ENCODE measurements around the gene MAP2K5. TPM values are rescaled to one million over a fixed set of nuclear protein-coding genes. Genes with fewer than 3 reads are reported as not detected.

The MAP2K5 gene
- total RNA-seq, 4 donors from 2014 or later, result 7.7 to 15.1 (median 12.0) TPM

- Histone ChIP-seq H3K9me3 (no peaks in the 10 kb centered on the region), H3K27ac (no peak overlapping the region), H3K4me3 (no peak overlapping the region), H3K27me3 (no peaks in the 10 kb centered on the region), H3K36me3 (peaks cover 0 to 9% of the 10 kb centered on the region in 2 donors), H3K4me1 (peaks cover 0 to 21% (median 5%) of the 10 kb centered on the region in 3 donors)
- WGBS, 2 donors (ENCODE audit: low coverage in 1 of 2), result 61 to 65% methylated on average over 3 to 4 of the region's 4 CpGs
- ATAC-seq, result no peak
- TF ChIP-seq POLR2AphosphoS5 (IDR thresholded peaks at IDR 0.05), result no peak
- no peak for TF ChIP-seq EP300 (IDR thresholded peaks at IDR 0.05)
- no peak for TF ChIP-seq CTCF (IDR thresholded peaks at IDR 0.05)
- TF ChIP-seq POLR2A (IDR thresholded peaks at IDR 0.05), result no peak
Measured at GRCh38 chr15:67745073-67746006, 202.8 kb downstream of the MAP2K5 start.

- peak; percentile 74 for ATAC-seq
- Histone ChIP-seq H3K27me3 (no peaks in the 10 kb centered on the region), H3K27ac (no peak overlapping the region), H3K9me3 (no peaks in the 10 kb centered on the region), H3K4me3 (no peak overlapping the region), H3K4me1 (peaks cover 0 to 21% (median 5%) of the 10 kb centered on the region in 3 donors), H3K36me3 (peaks cover 0 to 9% of the 10 kb centered on the region in 2 donors)
- TF ChIP-seq POLR2AphosphoS5 (IDR thresholded peaks at IDR 0.05) (no peak), CTCF (IDR thresholded peaks at IDR 0.05) (no peak), POLR2A (IDR thresholded peaks at IDR 0.05) (no peak), EP300 (IDR thresholded peaks at IDR 0.05) (no peak)
- WGBS, 2 donors (ENCODE audit: low coverage in 1 of 2), result 50 to 70% methylated on average over 1 of the region's 1 CpG
Measured at GRCh38 chr15:67746022-67746421, 203.5 kb downstream of the MAP2K5 start.

- Histone ChIP-seq H3K4me3 (no peak overlapping the region), H3K9me3 (no peaks in the 10 kb centered on the region), H3K27ac (no peak overlapping the region), H3K4me1 (peaks cover 0 to 21% (median 5%) of the 10 kb centered on the region in 3 donors), H3K27me3 (no peaks in the 10 kb centered on the region), H3K36me3 (peaks cover 0 to 9% of the 10 kb centered on the region in 2 donors)
- TF ChIP-seq POLR2AphosphoS5 (IDR thresholded peaks at IDR 0.05) (no peak), POLR2A (IDR thresholded peaks at IDR 0.05) (no peak), CTCF (IDR thresholded peaks at IDR 0.05) (no peak), EP300 (IDR thresholded peaks at IDR 0.05) (no peak)
- no peak for ATAC-seq
- WGBS, 2 donors (ENCODE audit: low coverage in 1 of 2), result 86 to 92% methylated on average over 2 to 4 of the region's 4 CpGs
Measured at GRCh38 chr15:67746450-67746849, 203.9 kb downstream of the MAP2K5 start.

GRCh38 chr15:67747921-67748320, 205.4 kb downstream of the MAP2K5 start:
- Histone ChIP-seq H3K9me3 (no peaks in the 10 kb centered on the region), H3K36me3 (peaks cover 0 to 9% of the 10 kb centered on the region in 2 donors), H3K27ac (no peak overlapping the region), H3K4me1 (peaks cover 0 to 21% (median 5%) of the 10 kb centered on the region in 3 donors), H3K4me3 (no peak overlapping the region), H3K27me3 (no peaks in the 10 kb centered on the region)
- TF ChIP-seq EP300 (IDR thresholded peaks at IDR 0.05) (no peak), POLR2A (IDR thresholded peaks at IDR 0.05) (no peak), POLR2AphosphoS5 (IDR thresholded peaks at IDR 0.05) (no peak), CTCF (IDR thresholded peaks at IDR 0.05) (no peak)
- 97 to 99% methylated on average over 3 of the region's 3 CpGs for WGBS, 2 donors (ENCODE audit: low coverage in 1 of 2)
- no peak for ATAC-seq
